HG02623 (cell line): Measurements from ENCODE around the gene OTUB2.

ENCODE experiments used
- ATAC-seq: cut with Tn5 transposase; IDR thresholded peaks from one replicate; pipeline ENCODE4 v1.9.1; 2021; ENCODE audit warnings: moderate library complexity; ENCODE audit not compliant: unreplicated experiment

Gene OTUB2

GRCh38 chr14:94040247-94040646 is 14.1 kb downstream of the OTUB2 start:
- no peak for ATAC-seq

DNA sequence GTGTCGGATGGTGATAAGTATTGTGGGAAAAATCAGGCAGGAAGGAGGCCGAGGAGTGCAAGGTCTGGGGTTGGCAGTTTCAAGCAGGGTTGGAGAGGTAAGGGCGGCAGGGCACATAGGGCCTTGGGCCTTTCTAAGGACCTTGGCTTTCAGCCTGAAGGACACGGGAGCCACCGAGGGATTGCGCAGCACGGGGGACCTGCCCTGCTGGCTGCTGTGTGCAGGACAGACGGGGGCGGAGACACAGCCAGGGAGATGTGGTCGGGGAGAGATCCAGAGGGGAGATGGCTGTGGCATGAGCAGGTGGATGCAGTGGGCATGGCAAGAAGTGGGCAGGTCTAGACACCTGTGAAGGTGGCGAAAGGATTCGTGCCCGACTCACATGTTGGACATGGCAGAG is 14.7 kb downstream of the OTUB2 start:
- ATAC-seq, result no peak

- no peak for ATAC-seq
Observed at GRCh38 chr14:94041551-94042346, 15.6 kb downstream of the OTUB2 start.

- no peak for ATAC-seq
Observed at GRCh38 chr14:94042433-94043091, 16.4 kb downstream of the OTUB2 start.

DNA sequence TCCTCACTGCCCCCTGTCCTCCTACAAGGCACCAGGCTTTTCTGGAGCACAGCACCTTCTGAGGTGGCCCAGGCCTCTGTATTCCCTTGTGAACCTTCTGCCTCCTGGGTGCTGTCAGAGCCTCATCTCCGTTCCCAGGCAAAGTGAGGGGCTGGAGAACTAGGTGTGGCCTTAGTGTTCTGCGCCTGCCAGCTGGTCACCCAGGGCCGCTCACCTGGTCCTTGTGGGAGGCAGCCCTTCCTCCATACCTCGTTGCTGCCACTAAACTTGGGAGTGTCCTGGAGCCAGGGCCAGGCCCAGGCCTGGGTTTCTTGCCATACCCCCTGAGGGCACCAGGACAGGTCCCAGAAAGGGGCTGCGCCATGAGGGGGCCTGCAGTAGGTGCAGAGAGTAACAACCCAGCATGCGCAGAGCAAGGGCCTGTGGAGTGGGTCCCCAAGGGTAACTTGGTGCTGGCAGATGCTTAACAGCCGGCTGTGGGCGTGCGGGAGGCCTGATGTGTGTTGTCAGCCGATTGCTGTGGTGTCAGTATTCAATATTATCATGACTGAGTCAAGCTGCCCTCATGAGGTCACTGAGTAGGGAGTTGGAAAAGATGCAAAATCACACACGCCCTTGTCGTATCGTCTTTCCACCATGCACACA is 17.1 kb downstream of the OTUB2 start:
- no peak for ATAC-seq

GRCh38 chr14:94043756-94044475 is 17.8 kb downstream of the OTUB2 start:
- no peak for ATAC-seq

- no peak for ATAC-seq
Observed at GRCh38 chr14:94044476-94045091, 18.4 kb downstream of the OTUB2 start.

GRCh38 chr14:94045101-94045500 is 19.0 kb downstream of the OTUB2 start:
- ATAC-seq, result no peak

DNA sequence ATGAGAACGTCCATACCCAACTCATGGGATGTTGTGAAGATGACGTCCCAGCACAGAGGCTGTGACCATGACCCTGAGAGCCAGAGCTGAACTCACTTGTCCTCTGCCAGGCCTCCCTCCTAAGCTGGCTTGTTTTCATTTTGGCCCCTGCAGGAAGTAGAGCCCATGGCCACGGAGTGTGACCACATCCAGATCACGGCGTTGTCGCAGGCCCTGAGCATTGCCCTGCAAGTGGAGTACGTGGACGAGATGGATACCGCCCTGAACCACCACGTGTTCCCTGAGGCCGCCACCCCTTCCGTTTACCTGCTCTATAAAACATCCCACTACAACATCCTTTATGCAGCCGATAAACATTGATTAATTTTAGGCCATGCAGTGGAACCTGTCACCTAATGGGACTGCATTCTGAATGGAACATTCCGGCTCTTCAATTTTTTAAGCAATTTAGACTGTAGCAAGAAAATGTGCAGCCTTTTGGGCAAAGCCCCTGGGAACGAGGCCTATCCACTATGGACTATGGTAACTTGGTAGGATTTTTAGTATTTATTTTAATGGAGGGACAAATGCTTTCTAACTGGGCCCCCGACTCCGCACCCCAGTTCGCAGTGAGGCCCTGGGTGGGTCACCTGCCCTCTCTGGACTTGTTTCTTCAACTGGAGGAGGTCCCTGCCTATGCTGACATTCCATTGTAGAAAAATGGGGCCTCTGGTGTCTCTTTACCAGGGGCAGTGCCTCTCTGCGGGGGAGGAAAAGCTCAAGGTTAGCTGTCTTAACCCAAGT is 19.6 kb downstream of the OTUB2 start:
- no peak for ATAC-seq

- ATAC-seq, result no peak
Observed at GRCh38 chr14:94046696-94047250, 20.6 kb downstream of the OTUB2 start.

DNA sequence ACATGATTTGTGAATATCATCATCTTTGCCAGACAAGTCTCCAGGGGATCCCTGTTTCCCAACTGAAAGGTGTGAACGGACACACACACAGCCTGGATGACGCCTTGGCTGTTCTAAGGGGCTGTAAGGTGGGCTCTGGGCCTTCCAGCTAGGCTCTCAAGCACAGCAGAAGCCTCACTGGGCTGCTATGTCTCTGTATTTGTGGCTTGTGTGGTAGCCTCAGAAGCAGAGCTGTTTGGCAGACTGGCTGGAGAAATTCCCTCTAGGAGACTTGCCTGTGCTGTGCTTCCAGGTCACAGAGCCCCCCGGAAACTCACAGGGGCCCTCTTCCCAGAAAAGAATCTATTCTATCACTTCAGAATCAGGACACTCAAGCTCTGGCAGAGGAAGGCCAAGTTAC is 21.4 kb downstream of the OTUB2 start:
- ATAC-seq, result no peak

DNA sequence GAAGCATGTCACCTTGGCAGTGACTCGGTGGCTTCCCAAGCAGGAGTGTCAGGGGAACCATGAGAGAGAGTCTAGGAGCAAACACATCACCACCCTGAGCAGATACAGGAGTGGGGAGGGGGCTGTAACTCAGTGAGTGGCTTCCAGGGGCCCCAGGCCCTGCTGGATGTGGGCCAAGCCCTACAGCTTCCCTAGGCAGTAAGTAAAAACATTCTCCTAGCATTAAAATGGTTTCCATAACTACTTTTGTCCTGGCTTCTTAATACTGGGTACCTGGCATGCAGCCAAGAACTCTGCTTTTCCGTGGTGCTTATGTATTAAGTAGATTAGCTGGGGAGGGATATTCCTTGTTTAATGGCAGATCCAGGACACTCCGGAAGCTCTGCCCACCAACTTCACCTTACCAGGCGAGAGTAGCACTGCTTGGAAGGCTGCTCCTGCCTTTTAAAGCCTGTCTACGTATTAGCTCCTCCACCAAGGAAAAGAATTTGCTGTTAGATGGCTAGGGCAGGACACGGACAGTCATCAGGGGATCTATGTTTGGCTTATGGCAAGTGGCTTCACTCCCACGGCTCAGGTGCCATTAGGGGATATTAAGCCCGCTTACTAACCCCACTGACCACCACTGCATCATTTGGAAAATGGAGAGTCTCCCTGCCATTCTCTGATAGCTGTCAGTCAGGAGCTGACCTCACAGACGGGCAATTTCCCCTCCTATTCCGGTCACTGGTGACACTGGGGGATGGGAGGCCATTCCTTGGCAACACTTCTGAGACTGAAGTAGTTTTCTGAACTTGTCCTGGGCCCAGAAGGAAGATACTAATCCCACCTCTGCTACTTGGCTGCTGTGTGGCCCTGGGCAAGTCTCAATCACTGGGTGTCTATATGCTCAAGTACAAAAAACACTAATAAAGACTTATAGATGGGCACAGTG is 22.8 kb downstream of the OTUB2 start:
- no peak for ATAC-seq

DNA sequence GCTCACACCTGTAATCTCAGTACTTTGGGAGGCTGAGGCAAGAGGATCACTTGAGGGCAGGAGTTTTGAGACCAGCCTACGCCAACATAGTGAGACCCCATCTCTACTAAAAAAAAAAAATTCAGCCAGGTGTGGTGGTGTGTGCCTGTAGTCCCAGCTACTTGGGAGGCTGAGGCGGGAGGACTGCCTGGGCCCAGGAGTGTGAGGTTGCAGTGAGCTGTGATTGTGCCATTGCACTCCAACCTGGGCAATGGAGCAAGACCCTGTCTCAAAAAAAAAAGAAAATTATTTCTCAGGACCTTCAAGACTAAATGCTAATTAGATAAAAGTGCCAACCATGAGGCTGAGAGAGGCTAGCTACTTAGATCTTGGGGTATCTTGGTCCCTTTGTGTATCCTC is 23.5 kb downstream of the OTUB2 start:
- ATAC-seq, result no peak

DNA sequence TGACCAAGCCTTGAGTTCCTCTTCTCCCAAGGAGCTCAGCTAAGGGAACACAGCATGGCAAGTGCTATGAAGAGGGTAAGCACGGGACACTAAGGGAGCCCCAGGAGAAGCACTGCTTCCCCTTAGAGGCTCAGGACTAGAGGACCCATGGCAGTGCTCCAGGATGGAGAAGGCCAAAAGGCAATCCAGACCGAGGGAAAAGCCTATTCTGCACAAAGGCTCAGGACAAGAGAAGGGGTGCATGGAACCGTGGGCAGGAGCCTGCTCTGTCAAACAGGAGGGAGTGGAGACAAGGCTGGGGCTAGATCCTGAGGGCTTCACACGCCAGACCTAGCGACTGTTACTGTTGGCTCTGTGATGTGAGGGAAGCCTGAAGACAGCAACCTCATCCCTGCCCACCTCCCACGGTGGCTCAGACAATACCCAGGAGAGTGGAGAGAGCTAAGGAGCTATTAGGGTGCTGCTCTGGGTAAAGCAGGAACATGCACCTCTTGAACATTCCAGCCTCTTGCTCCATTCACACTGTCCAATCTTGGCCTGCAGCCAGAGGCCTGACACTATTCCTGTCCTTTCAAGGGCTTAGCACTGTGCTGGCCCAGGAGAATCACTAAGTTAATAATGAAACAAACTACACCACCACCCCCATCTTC is 24.2 kb downstream of the OTUB2 start:
- no peak for ATAC-seq

GRCh38 chr14:94051115-94051514 is 25.0 kb downstream of the OTUB2 start:
- ATAC-seq, result no peak

DNA sequence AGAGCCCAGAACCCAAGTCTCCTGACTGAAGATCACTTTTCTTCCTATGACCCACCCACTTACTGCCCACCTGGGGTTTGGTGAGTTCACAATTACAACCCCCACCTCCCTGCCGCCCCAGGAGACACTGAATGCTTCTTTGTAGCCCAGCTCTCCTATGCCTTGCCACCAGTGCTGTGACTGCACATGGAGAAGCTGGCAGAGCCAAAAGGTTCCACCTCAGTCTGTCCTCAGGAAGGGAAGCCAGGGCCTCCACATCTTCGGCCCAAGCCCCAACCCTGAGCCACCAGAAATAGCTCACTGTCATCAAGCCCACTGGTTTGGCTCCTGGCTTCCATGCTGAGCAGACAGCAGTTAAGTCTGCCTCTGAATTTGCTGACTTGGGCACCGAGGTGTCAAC is 25.6 kb downstream of the OTUB2 start:
- no peak for ATAC-seq

- no peak for ATAC-seq
Observed at GRCh38 chr14:94052199-94052598, 26.1 kb downstream of the OTUB2 start.

DNA sequence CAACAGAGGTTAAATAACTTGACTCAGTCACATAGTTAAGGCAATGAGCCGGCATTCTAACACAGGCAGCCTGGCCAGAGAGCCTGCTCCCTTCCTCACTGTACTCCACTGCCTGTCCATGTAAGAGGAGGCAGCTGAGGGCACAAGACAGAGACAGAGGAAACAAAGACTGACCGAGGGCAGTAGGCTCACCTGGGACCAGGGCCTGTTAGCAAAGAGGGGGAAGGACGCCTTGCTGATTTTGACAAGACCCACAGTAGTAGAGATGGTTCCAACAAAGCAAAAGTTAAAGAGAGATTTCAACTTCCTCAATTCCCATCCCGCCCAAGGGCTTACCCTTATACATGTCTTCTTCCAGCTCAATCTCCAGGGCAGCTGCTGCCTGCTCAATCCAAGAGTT is 26.5 kb downstream of the OTUB2 start:
- ATAC-seq, result no peak
